NB4 (cell line): ENCODE results near the gene KCNG2.

Source experiments
- POLR2A ChIP-seq: IDR thresholded peaks from 2 replicates; pipeline ENCODE4 v1.6.1; 2011; ENCODE audit warnings: mild to moderate bottlenecking; ENCODE audit not compliant: insufficient read length; ENCODE audit errors: extremely low read depth
- TF ChIP-seq, protein P1 (sequence below): IDR thresholded peaks from one replicate; pipeline ENCODE4 v1.5.1; 2012; ENCODE audit warnings: low read depth, low read length

DNA sequence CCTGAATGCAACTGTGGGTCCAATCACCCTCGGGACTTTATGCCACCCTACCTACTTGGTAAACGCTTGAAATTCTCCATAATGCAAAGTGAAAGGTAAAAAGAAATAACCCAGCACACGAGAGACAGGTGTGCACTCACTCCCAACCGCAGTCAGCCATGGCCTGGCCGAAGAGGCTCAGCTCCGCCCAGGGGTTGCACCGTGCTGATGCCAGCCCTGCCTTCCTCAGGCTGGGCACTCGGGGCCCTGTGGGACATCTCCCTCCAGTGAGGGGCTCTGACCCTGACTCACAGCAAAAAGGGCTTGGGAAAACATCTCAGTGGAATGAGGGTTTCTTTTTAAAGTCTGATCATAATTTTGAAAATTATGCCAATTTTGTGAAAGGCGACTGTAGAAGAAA, 140.5 kb downstream of the KCNG2 start:
- TF ChIP-seq, protein P1, sequence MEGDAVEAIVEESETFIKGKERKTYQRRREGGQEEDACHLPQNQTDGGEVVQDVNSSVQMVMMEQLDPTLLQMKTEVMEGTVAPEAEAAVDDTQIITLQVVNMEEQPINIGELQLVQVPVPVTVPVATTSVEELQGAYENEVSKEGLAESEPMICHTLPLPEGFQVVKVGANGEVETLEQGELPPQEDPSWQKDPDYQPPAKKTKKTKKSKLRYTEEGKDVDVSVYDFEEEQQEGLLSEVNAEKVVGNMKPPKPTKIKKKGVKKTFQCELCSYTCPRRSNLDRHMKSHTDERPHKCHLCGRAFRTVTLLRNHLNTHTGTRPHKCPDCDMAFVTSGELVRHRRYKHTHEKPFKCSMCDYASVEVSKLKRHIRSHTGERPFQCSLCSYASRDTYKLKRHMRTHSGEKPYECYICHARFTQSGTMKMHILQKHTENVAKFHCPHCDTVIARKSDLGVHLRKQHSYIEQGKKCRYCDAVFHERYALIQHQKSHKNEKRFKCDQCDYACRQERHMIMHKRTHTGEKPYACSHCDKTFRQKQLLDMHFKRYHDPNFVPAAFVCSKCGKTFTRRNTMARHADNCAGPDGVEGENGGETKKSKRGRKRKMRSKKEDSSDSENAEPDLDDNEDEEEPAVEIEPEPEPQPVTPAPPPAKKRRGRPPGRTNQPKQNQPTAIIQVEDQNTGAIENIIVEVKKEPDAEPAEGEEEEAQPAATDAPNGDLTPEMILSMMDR, result no peak
- no peak for TF ChIP-seq POLR2A
